Ovary (tissue), 3 donors: ENCODE data around the gene HSP90AB1.

Experiments used
- POLR2A ChIP-seq: fragments of 450-650 bp; IDR thresholded peaks from one replicate; pipeline ENCODE4 v1.6.1; 2017; ENCODE audit warnings: antibody characterized with exemption, mild to moderate bottlenecking, moderate library complexity
- TF ChIP-seq, protein P1 (sequence below), 3 donors: fragments of 450-650 bp in 2 of 3; fragments of 200-600 bp in 1 of 3; IDR thresholded peaks; one replicate each; pipeline versions ENCODE4 v1.5.1 to v1.8.0; 2016 to 2022; ENCODE audit warnings: antibody characterized with exemption in 3 of 3, mild to moderate bottlenecking in 1 of 3
- donor health status: DM: no; HTN: no; CAD: no.

DNA sequence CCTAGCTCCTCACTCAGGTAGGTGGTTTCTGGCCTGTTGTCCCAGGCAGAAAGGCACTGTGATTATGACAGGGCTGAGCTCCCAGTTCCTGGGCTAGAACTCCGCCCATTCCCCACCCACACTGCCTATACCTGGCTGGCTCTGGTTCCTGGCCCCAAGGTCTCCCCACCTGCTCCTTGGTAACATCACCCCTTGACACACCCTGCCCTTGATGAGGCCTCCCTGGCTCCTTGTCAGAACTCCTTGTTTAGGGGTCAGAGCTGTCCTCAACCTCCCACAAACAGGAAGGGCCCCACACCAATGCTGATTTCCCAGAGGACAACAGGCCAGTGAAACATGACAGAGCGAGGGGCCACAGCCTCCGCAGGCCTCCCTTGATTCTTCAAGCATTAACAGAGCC lies 45.7 kb upstream of the HSP90AB1 start:
- TF ChIP-seq, protein P1, sequence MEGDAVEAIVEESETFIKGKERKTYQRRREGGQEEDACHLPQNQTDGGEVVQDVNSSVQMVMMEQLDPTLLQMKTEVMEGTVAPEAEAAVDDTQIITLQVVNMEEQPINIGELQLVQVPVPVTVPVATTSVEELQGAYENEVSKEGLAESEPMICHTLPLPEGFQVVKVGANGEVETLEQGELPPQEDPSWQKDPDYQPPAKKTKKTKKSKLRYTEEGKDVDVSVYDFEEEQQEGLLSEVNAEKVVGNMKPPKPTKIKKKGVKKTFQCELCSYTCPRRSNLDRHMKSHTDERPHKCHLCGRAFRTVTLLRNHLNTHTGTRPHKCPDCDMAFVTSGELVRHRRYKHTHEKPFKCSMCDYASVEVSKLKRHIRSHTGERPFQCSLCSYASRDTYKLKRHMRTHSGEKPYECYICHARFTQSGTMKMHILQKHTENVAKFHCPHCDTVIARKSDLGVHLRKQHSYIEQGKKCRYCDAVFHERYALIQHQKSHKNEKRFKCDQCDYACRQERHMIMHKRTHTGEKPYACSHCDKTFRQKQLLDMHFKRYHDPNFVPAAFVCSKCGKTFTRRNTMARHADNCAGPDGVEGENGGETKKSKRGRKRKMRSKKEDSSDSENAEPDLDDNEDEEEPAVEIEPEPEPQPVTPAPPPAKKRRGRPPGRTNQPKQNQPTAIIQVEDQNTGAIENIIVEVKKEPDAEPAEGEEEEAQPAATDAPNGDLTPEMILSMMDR (IDR thresholded peaks at IDR 0.05), result no peak
- TF ChIP-seq POLR2A, result no peak
